Upper lobe of left lung (tissue), 6 donors: ENCODE data around the gene SPEF2. TPM values are rescaled to one million over a fixed set of nuclear protein-coding genes. Genes with fewer than 3 reads are reported as not detected.

Experiments
- ATAC-seq, 2 donors: fragments of 200-7000 bp; cut with Tn5 transposase; one replicate each; pipeline ENCODE4 v1.9.1; 2022; ENCODE audit warnings: mild to moderate bottlenecking in 2 of 2, moderate library complexity in 2 of 2; ENCODE audit not compliant: low FRiP score in 2 of 2
- DNase-seq, 2 donors: peaks; one replicate each; pipeline ENCODE4 v3.0.0-alpha.2; 2019 to 2020
- H3K27ac ChIP-seq, 4 donors: fragments of 200-600 bp; sonication (generic); one replicate each; pipeline ENCODE4 v1.5.1; 2016 to 2019
- H3K27me3 ChIP-seq, 4 donors: fragments of 200-600 bp; sonication (generic); one replicate each; pipeline ENCODE4 v1.5.1; 2017 to 2019
- H3K36me3 ChIP-seq, 4 donors: fragments of 200-600 bp; sonication (generic); one replicate each; pipeline ENCODE4 v1.5.1; 2016 to 2019
- H3K4me1 ChIP-seq, 4 donors: fragments of 200-600 bp; sonication (generic); one replicate each; pipeline ENCODE4 v1.5.1; 2018 to 2019
- H3K4me3 ChIP-seq, 4 donors: fragments of 200-600 bp; sonication (generic); one replicate each; pipeline ENCODE4 v1.5.1; 2017 to 2019; ENCODE audit warnings: mild to moderate bottlenecking in 2 of 4, moderate library complexity in 1 of 4
- H3K9me3 ChIP-seq, 4 donors: fragments of 200-600 bp; sonication (generic); one replicate each; pipeline ENCODE4 v1.5.1; 2018 to 2019
- CTCF ChIP-seq, 6 experiments: fragments of 450-650 bp in 4 of 6; fragments of 200-600 bp in 2 of 6; sonication (generic) in 2 of 6; IDR thresholded peaks; one replicate each; pipeline ENCODE4 v1.5.1; 2016 to 2019; ENCODE audit warnings: antibody characterized with exemption in 6 of 6
- EP300 ChIP-seq, 4 donors: sonication (generic); formaldehyde crosslinking; IDR thresholded peaks; one replicate each; pipeline ENCODE4 v1.5.1; 2017; ENCODE audit warnings: antibody characterized with exemption in 4 of 4, control low read depth in 2 of 4
- POLR2A ChIP-seq, 4 donors: fragments of 450-650 bp; IDR thresholded peaks; one replicate each; pipeline ENCODE4 v1.5.1; 2016 to 2017; ENCODE audit warnings: antibody characterized with exemption in 4 of 4, mild to moderate bottlenecking in 2 of 4
- POLR2AphosphoS5 ChIP-seq, 2 donors: sonication (generic); formaldehyde crosslinking; IDR thresholded peaks; one replicate each; pipeline ENCODE4 v1.5.1; 2017; ENCODE audit warnings: antibody characterized with exemption in 2 of 2
- WGBS, 2 donors: methylation state at CpG; one replicate each; pipeline ENCODE4 v1.1.5; 2017 to 2018; 5-methylcytosine and 5-hydroxymethylcytosine counted together
- total RNA-seq, 6 donors: library from RNA; depleted of rRNA in 4 of 6; stranded (reverse); fragments of >200 nt in 4 of 6; gene quantifications; one replicate each; pipeline versions ENCODE4 v1.1.0 to v1.2.1, GENCODE V29; 2016 to 2021
- donor health status: DM: no; HTN: no; CAD: no; lungs with moderate emphysema.
- donor health status: DM: no; HTN: yes; CAD: no; lungs with severe emphysema.

The SPEF2 gene
- total RNA-seq, 6 donors from 2014 or later, result 6.6 to 95.3 (median 13.9) TPM

GRCh38 chr5:35754481-35754880, 136.8 kb downstream of the SPEF2 start:
- Histone ChIP-seq H3K9me3 (no peaks in the 10 kb centered on the region), H3K27me3 (no peaks in the 10 kb centered on the region), H3K36me3 (no peaks in the 10 kb centered on the region), H3K27ac (no peak overlapping the region), H3K4me3 (no peak overlapping the region), H3K4me1 (no peaks in the 10 kb centered on the region)
- ATAC-seq, result no peak
- no peak for DNase-seq
- 39 to 52% methylated on average over 1 of the region's 1 CpG for WGBS, 2 donors
- TF ChIP-seq POLR2A (IDR thresholded peaks at IDR 0.05) (no peak), POLR2AphosphoS5 (IDR thresholded peaks at IDR 0.05) (no peak)

- no peak for TF ChIP-seq EP300 (IDR thresholded peaks at IDR 0.05)
- Histone ChIP-seq H3K4me3 (no peak overlapping the region), H3K27ac (no peak overlapping the region), H3K36me3 (no peaks in the 10 kb centered on the region), H3K9me3 (no peaks in the 10 kb centered on the region), H3K4me1 (no peaks in the 10 kb centered on the region), H3K27me3 (no peaks in the 10 kb centered on the region)
- DNase-seq (no peak), ATAC-seq (no peak)
- WGBS, 2 donors, result 82 to 93% methylated on average over 5 of the region's 5 CpGs
These were observed 138.3 kb downstream of the SPEF2 start for GRCh38 chr5:35755966-35756365.

- TF ChIP-seq POLR2AphosphoS5 (IDR thresholded peaks at IDR 0.05), result no peak
- TF ChIP-seq EP300 (IDR thresholded peaks at IDR 0.05), result no peak
- TF ChIP-seq CTCF (IDR thresholded peaks at IDR 0.05), result no peak
- no peak for TF ChIP-seq POLR2A (IDR thresholded peaks at IDR 0.05)
- Histone ChIP-seq H3K4me1 (no peaks in the 10 kb centered on the region), H3K4me3 (no peak overlapping the region), H3K9me3 (no peaks in the 10 kb centered on the region), H3K27me3 (no peaks in the 10 kb centered on the region), H3K36me3 (no peaks in the 10 kb centered on the region), H3K27ac (no peak overlapping the region)
- DNase-seq, result no peak
- no peak for ATAC-seq
- 63 to 70% methylated on average over 5 of the region's 5 CpGs for WGBS, 2 donors
These were observed 140.6 kb downstream of the SPEF2 start for GRCh38 chr5:35758151-35758724.

- 82 to 84% methylated on average over 4 of the region's 4 CpGs for WGBS, 2 donors
- Histone ChIP-seq H3K36me3 (no peaks in the 10 kb centered on the region), H3K27me3 (no peaks in the 10 kb centered on the region), H3K9me3 (no peaks in the 10 kb centered on the region), H3K4me3 (no peak overlapping the region), H3K4me1 (peaks cover 0 to 8% (median 0%) of the 10 kb centered on the region in 4 donors), H3K27ac (no peak overlapping the region)
- TF ChIP-seq EP300 (IDR thresholded peaks at IDR 0.05), result peak in 2 of 4 donors; percentile 29 to 45
- TF ChIP-seq POLR2AphosphoS5 (IDR thresholded peaks at IDR 0.05), result no peak
- no peak for TF ChIP-seq POLR2A (IDR thresholded peaks at IDR 0.05)
- ATAC-seq, result no peak
- no peak for DNase-seq
These were observed 143.9 kb downstream of the SPEF2 start for GRCh38 chr5:35761541-35761940.

- H3K36me3 ChIP-seq, result no peaks in the 10 kb centered on the region
- no peaks in the 10 kb centered on the region for H3K27me3 ChIP-seq
- TF ChIP-seq EP300 (IDR thresholded peaks at IDR 0.05), result no peak
- TF ChIP-seq POLR2A (IDR thresholded peaks at IDR 0.05), result no peak
- TF ChIP-seq POLR2AphosphoS5 (IDR thresholded peaks at IDR 0.05), result no peak
- TF ChIP-seq CTCF (IDR thresholded peaks at IDR 0.05), result no peak
- DNase-seq, result no peak
- WGBS, 2 donors, result 76 to 92% methylated on average over 3 of the region's 3 CpGs
- H3K4me1 ChIP-seq, result peaks cover 0 to 8% (median 0%) of the 10 kb centered on the region in 4 donors
- no peaks in the 10 kb centered on the region for H3K9me3 ChIP-seq
- ATAC-seq, result no peak
- H3K4me3 ChIP-seq, result no peak overlapping the region
- no peak overlapping the region for H3K27ac ChIP-seq
These were observed 144.7 kb downstream of the SPEF2 start for GRCh38 chr5:35762368-35762767.

GRCh38 chr5:35765921-35766320, 148.3 kb downstream of the SPEF2 start:
- 36 to 59% methylated on average over 1 of the region's 1 CpG for WGBS, 2 donors
- DNase-seq, result no peak

More at GRCh38 chr5:35765921-35766320, 148.3 kb downstream of the SPEF2 start:
- H3K36me3 ChIP-seq, result no peaks in the 10 kb centered on the region
- TF ChIP-seq POLR2A (IDR thresholded peaks at IDR 0.05) (no peak), EP300 (IDR thresholded peaks at IDR 0.05) (no peak), CTCF (IDR thresholded peaks at IDR 0.05) (no peak), POLR2AphosphoS5 (IDR thresholded peaks at IDR 0.05) (no peak)
- peaks cover 0 to 8% (median 0%) of the 10 kb centered on the region in 4 donors for H3K4me1 ChIP-seq
- no peak overlapping the region for H3K4me3 ChIP-seq
- no peak overlapping the region for H3K27ac ChIP-seq
- ATAC-seq, result no peak
- H3K27me3 ChIP-seq, result no peaks in the 10 kb centered on the region
- H3K9me3 ChIP-seq, result no peaks in the 10 kb centered on the region
